ENCODE measurements around the gene FOXO6. TPM values are rescaled to one million over a fixed set of nuclear protein-coding genes. Genes with fewer than 3 reads are reported as not detected.
A peak's percentile ranks its signal among the peaks of the same experiment; 100 is the strongest.

FOXO6 gene
- total RNA-seq, 2 experiments from 2014 or later: 0.19 to 0.34 TPM

- no peaks in the 10 kb centered on the region for H3K9me3 Mint-ChIP-seq
- no peaks in the 10 kb centered on the region for H3K4me1 Mint-ChIP-seq
- H3K36me3 Mint-ChIP-seq: no peaks in the 10 kb centered on the region
- no peaks in the 10 kb centered on the region for H3K27me3 Mint-ChIP-seq
- DNase-seq: no peak
- no peak overlapping the region for H3K27ac Mint-ChIP-seq
- H3K4me3 Mint-ChIP-seq: no peak overlapping the region
These were observed 58.5 kb downstream of the FOXO6 start for GRCh38 chr1:41419584-41420295.

DNA sequence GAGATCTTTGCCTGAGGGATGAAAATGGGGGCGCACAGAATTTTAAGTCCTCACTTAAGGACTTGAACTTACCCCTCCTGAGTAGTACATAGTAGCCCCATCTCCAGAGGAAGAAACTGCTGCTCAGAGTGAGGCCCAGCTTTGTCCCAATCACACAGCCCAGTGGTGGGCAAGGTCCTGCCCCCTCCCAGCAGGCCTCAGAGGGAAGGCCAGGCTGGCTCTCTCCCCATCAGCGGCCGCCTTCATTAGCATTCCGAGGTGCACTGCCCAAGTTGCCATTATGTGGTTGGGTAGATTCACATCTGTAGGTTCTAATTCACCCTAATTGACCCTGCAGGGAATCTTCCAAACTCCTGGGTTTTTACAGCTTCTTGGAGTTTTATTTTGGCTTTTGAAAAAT lies 59.1 kb downstream of the FOXO6 start:
- Mint-ChIP-seq H3K4me3 (no peak overlapping the region), H3K36me3 (no peaks in the 10 kb centered on the region), H3K27me3 (no peaks in the 10 kb centered on the region), H3K4me1 (no peaks in the 10 kb centered on the region), H3K27ac (no peak overlapping the region), H3K9me3 (no peaks in the 10 kb centered on the region)
- DNase-seq: no peak

GRCh38 chr1:41420860-41421259 lies 59.6 kb downstream of the FOXO6 start:
- DNase-seq: no peak
- H3K9me3 Mint-ChIP-seq: no peaks in the 10 kb centered on the region
- no peaks in the 10 kb centered on the region for H3K27me3 Mint-ChIP-seq
- no peak overlapping the region for H3K4me3 Mint-ChIP-seq
- H3K27ac Mint-ChIP-seq: no peak overlapping the region
- H3K36me3 Mint-ChIP-seq: no peaks in the 10 kb centered on the region
- H3K4me1 Mint-ChIP-seq: no peaks in the 10 kb centered on the region

DNA sequence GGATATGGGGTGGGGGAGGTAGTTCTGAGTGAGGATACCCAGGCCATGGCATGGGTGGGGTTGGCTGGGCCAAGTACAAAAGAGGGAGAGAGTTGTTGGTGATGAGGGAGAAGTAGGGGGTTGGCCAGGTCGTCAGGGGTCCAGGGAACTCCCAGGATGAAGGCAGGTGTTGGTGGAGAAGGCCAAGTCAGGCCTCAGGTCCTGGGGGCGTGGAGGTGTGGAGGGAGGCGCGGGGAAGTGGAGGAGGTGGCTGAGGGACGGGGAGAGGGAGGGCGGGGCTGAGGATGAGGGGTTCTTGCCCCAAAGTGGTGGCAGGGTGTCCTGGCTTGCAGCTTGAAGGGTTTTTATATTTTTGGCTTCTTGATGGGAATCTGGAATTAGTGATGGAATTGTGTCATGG lies 61.1 kb downstream of the FOXO6 start:
- no peak for DNase-seq
- H3K4me3 Mint-ChIP-seq: no peak overlapping the region
- H3K4me1 Mint-ChIP-seq: no peaks in the 10 kb centered on the region
- H3K36me3 Mint-ChIP-seq: no peaks in the 10 kb centered on the region
- H3K27me3 Mint-ChIP-seq: no peaks in the 10 kb centered on the region
- H3K27ac Mint-ChIP-seq: no peak overlapping the region
- H3K9me3 Mint-ChIP-seq: no peaks in the 10 kb centered on the region

- Mint-ChIP-seq H3K4me1 (no peaks in the 10 kb centered on the region), H3K9me3 (no peaks in the 10 kb centered on the region)
These were observed 62.4 kb downstream of the FOXO6 start for GRCh38 chr1:41423511-41424191.

DNA sequence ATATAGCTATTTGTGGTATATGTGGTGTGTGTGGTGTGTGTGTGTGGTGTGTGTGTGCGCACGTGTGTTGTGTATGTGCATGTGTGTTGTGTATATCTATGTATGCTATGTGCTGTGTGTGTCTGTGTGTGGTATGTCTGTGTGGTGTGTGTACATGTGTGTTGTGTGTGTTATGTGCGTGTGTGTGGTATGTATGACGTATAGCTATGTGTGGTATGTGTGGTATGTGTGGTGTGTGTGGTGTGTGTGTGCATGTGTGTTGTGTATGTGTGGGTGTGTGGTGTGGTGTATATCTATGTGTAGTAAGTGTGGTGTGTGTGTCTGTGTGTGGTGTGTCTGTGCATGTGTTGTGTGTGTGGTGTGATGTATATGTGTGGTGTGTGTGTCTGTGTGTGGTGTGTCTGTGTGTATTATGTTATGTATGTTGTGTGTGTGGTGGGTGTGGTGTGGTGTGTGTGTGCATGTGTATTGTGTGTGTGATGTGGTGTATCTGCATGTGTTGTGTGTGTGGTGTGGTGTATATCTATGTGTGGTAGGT lies 63.4 kb downstream of the FOXO6 start:
- Mint-ChIP-seq H3K4me3 (no peak overlapping the region), H3K27me3 (peaks cover 5% of the 10 kb centered on the region), H3K9me3 (no peaks in the 10 kb centered on the region), H3K36me3 (no peaks in the 10 kb centered on the region), H3K4me1 (no peaks in the 10 kb centered on the region), H3K27ac (no peak overlapping the region)
- no peak for DNase-seq

More at GRCh38 chr1:41423511-41424191, 62.4 kb downstream of the FOXO6 start:
- Mint-ChIP-seq H3K36me3 (no peaks in the 10 kb centered on the region), H3K4me3 (no peak overlapping the region), H3K27me3 (peaks cover 5% of the 10 kb centered on the region), H3K27ac (no peak overlapping the region)
- peak; percentile 7 for DNase-seq

DNA sequence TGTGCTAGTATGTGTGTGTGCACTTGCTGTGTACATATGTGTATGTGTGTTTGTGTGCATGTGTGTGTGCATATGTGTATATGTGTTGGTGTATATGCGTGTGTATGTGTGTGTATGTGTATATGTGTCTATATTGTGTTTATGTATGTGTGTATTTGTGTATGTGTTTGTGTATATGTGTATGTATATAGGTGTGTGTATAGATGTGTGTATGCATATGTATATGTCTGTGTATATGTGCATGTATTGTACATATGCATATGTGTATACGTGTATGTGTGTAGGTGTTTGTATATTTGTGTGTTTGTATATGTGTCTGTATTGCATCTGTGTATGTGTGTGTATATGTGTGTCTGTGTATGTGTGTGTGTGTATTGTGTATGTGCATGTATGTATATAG lies 64.1 kb downstream of the FOXO6 start:
- no peaks in the 10 kb centered on the region for H3K9me3 Mint-ChIP-seq
- no peak for DNase-seq
- H3K4me3 Mint-ChIP-seq: no peak overlapping the region
- H3K27me3 Mint-ChIP-seq: peaks cover 5% of the 10 kb centered on the region
- H3K36me3 Mint-ChIP-seq: no peaks in the 10 kb centered on the region
- no peaks in the 10 kb centered on the region for H3K4me1 Mint-ChIP-seq
- H3K27ac Mint-ChIP-seq: no peak overlapping the region

- Mint-ChIP-seq H3K27ac (no peak overlapping the region), H3K4me3 (no peak overlapping the region), H3K9me3 (no peaks in the 10 kb centered on the region), H3K27me3 (peaks cover 5% of the 10 kb centered on the region), H3K4me1 (no peaks in the 10 kb centered on the region), H3K36me3 (no peaks in the 10 kb centered on the region)
- no peak for DNase-seq
These were observed 65.1 kb downstream of the FOXO6 start for GRCh38 chr1:41426201-41426890.

- no peak overlapping the region for H3K27ac Mint-ChIP-seq
- H3K9me3 Mint-ChIP-seq: no peaks in the 10 kb centered on the region
- H3K4me1 Mint-ChIP-seq: no peaks in the 10 kb centered on the region
- no peaks in the 10 kb centered on the region for H3K36me3 Mint-ChIP-seq
- no peak for DNase-seq
- peaks cover 5% of the 10 kb centered on the region for H3K27me3 Mint-ChIP-seq
- no peak overlapping the region for H3K4me3 Mint-ChIP-seq
These were observed 66.1 kb downstream of the FOXO6 start for GRCh38 chr1:41427122-41427913.

DNA sequence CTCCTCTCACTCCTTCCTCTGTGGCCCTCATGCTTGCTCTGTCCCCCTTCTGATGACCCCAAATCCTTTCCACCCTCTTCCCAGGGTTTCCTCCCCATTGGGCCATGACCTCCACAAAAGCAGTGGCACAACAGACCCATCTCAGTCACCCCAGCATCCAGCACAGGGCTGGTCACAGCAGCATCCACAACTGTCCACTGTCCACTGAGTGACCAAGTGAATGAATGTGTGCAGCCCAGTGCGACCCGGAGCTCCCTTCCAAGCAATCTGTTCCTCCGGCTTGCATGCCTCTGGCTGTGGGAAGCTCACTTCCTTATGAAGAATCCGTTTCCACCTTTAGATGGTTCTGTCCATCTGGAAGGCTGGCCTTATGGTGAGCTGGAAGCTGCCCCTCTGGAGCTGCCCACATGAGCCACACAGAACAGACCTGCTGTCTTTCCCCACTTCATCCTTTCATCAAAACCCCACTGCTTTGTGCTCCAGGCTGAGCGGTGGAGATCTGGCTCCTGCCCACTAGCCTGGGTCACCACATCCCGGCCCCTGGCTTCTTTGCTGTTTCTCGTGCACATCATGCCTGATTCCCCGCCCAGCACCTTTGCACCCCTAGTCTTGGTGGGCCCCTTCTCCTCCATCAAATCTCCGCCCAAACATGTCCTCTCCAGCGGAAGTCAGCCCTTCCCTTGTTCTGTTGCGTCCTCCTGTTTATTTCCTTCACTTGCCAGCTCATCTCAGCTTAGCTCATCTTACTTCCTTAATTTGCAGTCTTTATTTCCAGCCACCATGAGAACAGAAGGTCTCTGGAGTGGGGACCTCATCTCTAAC lies 66.9 kb downstream of the FOXO6 start:
- Mint-ChIP-seq H3K4me3 (no peak overlapping the region), H3K9me3 (no peaks in the 10 kb centered on the region), H3K36me3 (no peaks in the 10 kb centered on the region), H3K4me1 (no peaks in the 10 kb centered on the region), H3K27me3 (peaks cover 9% of the 10 kb centered on the region), H3K27ac (no peak overlapping the region)
- DNase-seq: no peak

DNA sequence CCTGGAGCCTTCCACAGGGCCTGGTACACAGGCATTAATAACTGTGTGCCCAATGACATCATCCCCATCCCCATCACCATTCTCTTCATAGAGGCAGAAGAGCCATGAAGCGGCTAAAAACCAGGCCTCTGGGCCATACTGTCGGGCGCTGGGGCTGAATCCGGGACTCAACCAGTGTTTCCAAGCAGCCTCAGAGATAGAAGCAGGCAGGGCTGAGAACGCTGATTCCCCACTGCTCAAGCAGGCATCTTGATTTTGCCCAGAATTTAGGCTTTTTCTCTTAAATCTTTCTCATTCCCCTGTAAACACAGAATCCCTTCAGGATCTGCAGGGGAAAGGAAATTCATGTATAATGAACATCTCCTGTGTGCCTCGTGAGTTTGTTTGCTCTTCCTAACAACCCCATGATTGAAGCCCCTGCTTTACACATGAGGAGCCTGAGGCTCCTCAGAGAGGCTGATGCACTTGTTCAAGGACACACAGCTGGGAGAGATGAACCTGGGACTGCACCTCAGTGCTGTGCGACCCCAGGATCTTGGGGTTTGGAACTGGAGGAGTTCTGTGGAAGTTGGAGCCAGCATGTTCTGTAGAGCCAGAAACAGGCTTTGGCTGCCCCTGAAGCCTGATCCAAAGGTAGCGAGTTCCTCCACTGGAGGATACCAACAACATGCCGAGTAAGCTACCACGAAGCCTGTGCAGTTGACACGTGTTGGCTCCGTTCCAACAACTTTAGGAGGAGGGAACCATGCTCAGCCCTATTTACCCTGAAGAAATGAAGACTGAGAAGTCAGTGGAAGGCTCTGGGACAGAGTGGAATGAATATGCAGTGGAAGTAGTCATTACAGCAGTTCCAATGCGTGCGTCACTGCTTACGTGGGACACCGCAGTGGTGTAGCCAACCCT lies 67.8 kb downstream of the FOXO6 start:
- Mint-ChIP-seq H3K4me3 (no peak overlapping the region), H3K9me3 (no peaks in the 10 kb centered on the region), H3K27ac (no peak overlapping the region), H3K4me1 (no peaks in the 10 kb centered on the region), H3K36me3 (no peaks in the 10 kb centered on the region), H3K27me3 (peaks cover 9% of the 10 kb centered on the region)
- no peak for DNase-seq

GRCh38 chr1:41429641-41430035 lies 68.4 kb downstream of the FOXO6 start:
- H3K36me3 Mint-ChIP-seq: no peaks in the 10 kb centered on the region
- peaks cover 15% of the 10 kb centered on the region for H3K27me3 Mint-ChIP-seq
- no peak for DNase-seq
- H3K27ac Mint-ChIP-seq: no peak overlapping the region
- H3K4me1 Mint-ChIP-seq: no peaks in the 10 kb centered on the region
- H3K9me3 Mint-ChIP-seq: no peaks in the 10 kb centered on the region
- H3K4me3 Mint-ChIP-seq: no peak overlapping the region

GRCh38 chr1:41430069-41430468 lies 68.8 kb downstream of the FOXO6 start:
- no peak for DNase-seq
- H3K36me3 Mint-ChIP-seq: no peaks in the 10 kb centered on the region
- H3K9me3 Mint-ChIP-seq: no peaks in the 10 kb centered on the region
- no peaks in the 10 kb centered on the region for H3K4me1 Mint-ChIP-seq
- H3K27me3 Mint-ChIP-seq: peaks cover 19% of the 10 kb centered on the region
- H3K27ac Mint-ChIP-seq: no peak overlapping the region
- no peak overlapping the region for H3K4me3 Mint-ChIP-seq
